Stimulated activated CD4-positive, alpha-beta T cell treated with anti-CD3 and anti-CD28 coated beads, Interleukin-1b, Interleukin-23, amount 100 ng/mL, for 4 hours (primary cell): ENCODE results near the gene UCK1.

Source experiments
- DNase-seq, 2 donors: peaks; one replicate each; pipeline ENCODE4 v3.0.0-alpha.2; 2020; ENCODE audit warnings: low read depth in 2 of 2

The UCK1 gene

GRCh38 chr9:131496844-131497405, 34.1 kb downstream of the UCK1 start:
- no peak for DNase-seq

- no peak for DNase-seq
Observed at GRCh38 chr9:131495785-131496184, 35.3 kb downstream of the UCK1 start.

GRCh38 chr9:131494296-131494870, 36.7 kb downstream of the UCK1 start:
- DNase-seq: no peak

- DNase-seq: no peak
Observed at GRCh38 chr9:131492070-131492469, 39.0 kb downstream of the UCK1 start.

GRCh38 chr9:131491001-131491710, 39.9 kb downstream of the UCK1 start:
- no peak for DNase-seq

GRCh38 chr9:131490514-131490913, 40.5 kb downstream of the UCK1 start:
- no peak for DNase-seq

- DNase-seq: no peak
Observed at GRCh38 chr9:131487621-131488031, 43.4 kb downstream of the UCK1 start.

GRCh38 chr9:131487001-131487400, 44.1 kb downstream of the UCK1 start:
- DNase-seq: no peak

- DNase-seq: no peak
Observed at GRCh38 chr9:131485728-131486422, 45.2 kb downstream of the UCK1 start.

GRCh38 chr9:131485206-131485605, 45.9 kb downstream of the UCK1 start:
- no peak for DNase-seq

GRCh38 chr9:131484560-131485185, 46.4 kb downstream of the UCK1 start:
- no peak for DNase-seq

- DNase-seq: no peak
Observed at GRCh38 chr9:131484051-131484445, 47.0 kb downstream of the UCK1 start.

- DNase-seq: no peak
Observed at GRCh38 chr9:131483319-131484050, 47.6 kb downstream of the UCK1 start.

- DNase-seq: no peak
Observed at GRCh38 chr9:131482343-131483006, 48.6 kb downstream of the UCK1 start.

GRCh38 chr9:131481441-131482342, 49.4 kb downstream of the UCK1 start:
- no peak for DNase-seq

- DNase-seq: no peak
Observed at GRCh38 chr9:131480258-131480657, 50.8 kb downstream of the UCK1 start.

- DNase-seq: no peak
Observed at GRCh38 chr9:131478911-131479310, 52.2 kb downstream of the UCK1 start.

- peak; percentile 34 to 55 for DNase-seq
Observed at GRCh38 chr9:131478421-131478868, 52.6 kb downstream of the UCK1 start.

- DNase-seq: no peak
Observed at GRCh38 chr9:131477816-131478419, 53.1 kb downstream of the UCK1 start.
